Sigmoid colon (tissue), 7 donors: ENCODE data around the gene KLRC3. TPM values are rescaled to one million over a fixed set of nuclear protein-coding genes. Genes with fewer than 3 reads are reported as not detected.

Experiments
- DNase-seq: peaks from one replicate; pipeline ENCODE4 v3.0.0-alpha.2; 2019
- H3K27ac ChIP-seq, 4 donors: fragments of 200-600 bp; sonication (generic); one replicate each; pipeline ENCODE4 v1.5.1; 2016 to 2019; ENCODE audit warnings: mild to moderate bottlenecking in 1 of 4
- H3K27me3 ChIP-seq, 3 donors: fragments of 200-600 bp; sonication (generic); one replicate each; pipeline ENCODE4 v1.5.1; 2019; ENCODE audit warnings: mild to moderate bottlenecking in 1 of 3
- H3K36me3 ChIP-seq, 4 donors: fragments of 200-600 bp; sonication (generic); one replicate each; pipeline ENCODE4 v1.5.1; 2016 to 2019
- H3K4me1 ChIP-seq, 4 donors: fragments of 200-600 bp; sonication (generic); one replicate each; pipeline ENCODE4 v1.5.1; 2017 to 2019
- H3K4me3 ChIP-seq, 4 donors: fragments of 200-600 bp; sonication (generic); one replicate each; pipeline ENCODE4 v1.5.1; 2017 to 2019; ENCODE audit warnings: mild to moderate bottlenecking in 2 of 4, moderate library complexity in 1 of 4
- H3K9me3 ChIP-seq, 4 donors: fragments of 200-600 bp in 3 of 4; sonication (generic) in 3 of 4; one replicate each; pipeline versions ENCODE4 v1.5.1 to v1.6.1; 2013 to 2019
- EP300 ChIP-seq, 4 donors: sonication (generic); formaldehyde crosslinking; IDR thresholded peaks; one replicate each; pipeline ENCODE4 v1.6.1; 2017; ENCODE audit warnings: antibody characterized with exemption in 4 of 4
- POLR2A ChIP-seq, 2 donors: fragments of 450-650 bp; IDR thresholded peaks; one replicate each; pipeline ENCODE4 v1.6.1; 2016; ENCODE audit warnings: antibody characterized with exemption in 2 of 2, mild to moderate bottlenecking in 2 of 2, moderate library complexity in 2 of 2
- POLR2AphosphoS5 ChIP-seq, 4 donors: sonication (generic); formaldehyde crosslinking; IDR thresholded peaks; one replicate each; pipeline ENCODE4 v1.6.1; 2017; ENCODE audit warnings: antibody characterized with exemption in 4 of 4
- WGBS, 2 donors: extraction: QIAGEN DNeasy Blood & Tissue Kit; methylation state at CpG; one replicate each; pipeline ENCODE4 v1.1.7; 2013; 5-methylcytosine and 5-hydroxymethylcytosine counted together
- intact Hi-C: fragments of 100-400 bp; cut with DNase I; formaldehyde crosslinking; loops from one replicate; pipeline ENCODE4 v1.15.1; 2023
- polyA plus RNA-seq, 3 donors: library from polyadenylated mRNA; stranded (reverse); fragments of 200-250 nt; gene quantifications; one replicate each; pipeline ENCODE4 v1.2.3, GENCODE V29; 2013
- total RNA-seq, 4 donors: library from RNA; depleted of rRNA; stranded (reverse); fragments of >200 nt; gene quantifications; one replicate each; pipeline ENCODE4 v1.1.0, GENCODE V29; 2016
- TF ChIP-seq, protein P1 (sequence below), 4 experiments: fragments of 450-650 bp in 3 of 4; fragments of 200-600 bp in 1 of 4; IDR thresholded peaks; one replicate each; pipeline ENCODE4 v1.5.1; 2016 to 2019; ENCODE audit warnings: antibody characterized with exemption in 4 of 4, mild to moderate bottlenecking in 3 of 4, moderate library complexity in 2 of 4
- donor health status: healthy with polysubstance abuse.
- donor health status: Bipolar disorder and iron deficiency.
- donor health status: healthy.

The KLRC3 gene
- total and polyA plus RNA-seq, 7 donors = 1.8 TPM; not detected in 6

DNA sequence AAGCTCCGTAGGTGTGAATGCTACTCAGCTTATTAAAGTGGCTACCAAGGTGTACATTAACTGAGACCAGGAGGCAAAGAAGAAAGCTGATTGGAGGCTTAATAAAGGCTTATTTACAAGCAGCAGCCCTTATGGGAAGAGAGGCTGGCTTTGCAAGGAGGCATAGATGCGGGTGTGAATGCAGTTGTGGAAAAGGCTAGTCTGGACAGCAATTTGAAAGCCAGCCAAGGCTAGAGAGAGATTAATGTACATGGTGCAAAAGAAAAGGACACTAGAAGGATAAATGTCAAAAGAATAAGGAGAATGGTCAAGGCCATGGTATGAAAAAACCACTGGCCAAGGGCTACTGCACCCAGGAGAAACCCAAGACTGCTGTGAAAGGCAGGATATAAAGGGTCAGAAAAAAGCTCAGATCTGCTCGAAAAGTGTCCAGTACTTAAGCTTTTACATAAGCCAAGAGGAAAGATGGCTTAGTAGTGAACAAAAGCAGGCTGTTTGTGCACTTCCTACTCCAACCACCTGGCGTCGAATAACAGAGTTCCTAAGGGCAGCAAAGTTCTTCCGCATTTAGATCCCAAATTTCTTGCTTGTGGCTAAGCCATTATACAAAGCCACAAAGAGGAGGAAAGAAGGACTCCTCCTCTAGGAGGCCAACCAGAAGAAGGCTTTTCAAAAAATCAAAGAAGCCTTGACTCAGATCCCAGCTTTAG, 54.5 kb downstream of the KLRC3 start:
- peak overlapping the region; percentile 89 to 94 (median 90) for H3K27ac ChIP-seq
- no peak for DNase-seq
- H3K36me3 ChIP-seq = no peaks in the 10 kb centered on the region
- WGBS, 2 donors = 10 to 34% methylated on average over 6 of the region's 6 CpGs
- no peaks in the 10 kb centered on the region for H3K27me3 ChIP-seq
- no peaks in the 10 kb centered on the region for H3K9me3 ChIP-seq
- H3K4me3 ChIP-seq = peak overlapping the region; percentile 45 to 65 (median 59)
- intact Hi-C loops = loop anchor here (2.0 to 10.0 kb wide), 3 partner anchors 151 to 809 kb away; partner anchors contain the start of genes SMIM10L1 and YBX3
- H3K4me1 ChIP-seq = peaks cover 0 to 35% (median 31%) of the 10 kb centered on the region in 4 donors
- TF ChIP-seq, protein P1, sequence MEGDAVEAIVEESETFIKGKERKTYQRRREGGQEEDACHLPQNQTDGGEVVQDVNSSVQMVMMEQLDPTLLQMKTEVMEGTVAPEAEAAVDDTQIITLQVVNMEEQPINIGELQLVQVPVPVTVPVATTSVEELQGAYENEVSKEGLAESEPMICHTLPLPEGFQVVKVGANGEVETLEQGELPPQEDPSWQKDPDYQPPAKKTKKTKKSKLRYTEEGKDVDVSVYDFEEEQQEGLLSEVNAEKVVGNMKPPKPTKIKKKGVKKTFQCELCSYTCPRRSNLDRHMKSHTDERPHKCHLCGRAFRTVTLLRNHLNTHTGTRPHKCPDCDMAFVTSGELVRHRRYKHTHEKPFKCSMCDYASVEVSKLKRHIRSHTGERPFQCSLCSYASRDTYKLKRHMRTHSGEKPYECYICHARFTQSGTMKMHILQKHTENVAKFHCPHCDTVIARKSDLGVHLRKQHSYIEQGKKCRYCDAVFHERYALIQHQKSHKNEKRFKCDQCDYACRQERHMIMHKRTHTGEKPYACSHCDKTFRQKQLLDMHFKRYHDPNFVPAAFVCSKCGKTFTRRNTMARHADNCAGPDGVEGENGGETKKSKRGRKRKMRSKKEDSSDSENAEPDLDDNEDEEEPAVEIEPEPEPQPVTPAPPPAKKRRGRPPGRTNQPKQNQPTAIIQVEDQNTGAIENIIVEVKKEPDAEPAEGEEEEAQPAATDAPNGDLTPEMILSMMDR (IDR thresholded peaks at IDR 0.05) = peak in 1 of 4 experiments; percentile 24
- no peak for TF ChIP-seq EP300 (IDR thresholded peaks at IDR 0.05)

DNA sequence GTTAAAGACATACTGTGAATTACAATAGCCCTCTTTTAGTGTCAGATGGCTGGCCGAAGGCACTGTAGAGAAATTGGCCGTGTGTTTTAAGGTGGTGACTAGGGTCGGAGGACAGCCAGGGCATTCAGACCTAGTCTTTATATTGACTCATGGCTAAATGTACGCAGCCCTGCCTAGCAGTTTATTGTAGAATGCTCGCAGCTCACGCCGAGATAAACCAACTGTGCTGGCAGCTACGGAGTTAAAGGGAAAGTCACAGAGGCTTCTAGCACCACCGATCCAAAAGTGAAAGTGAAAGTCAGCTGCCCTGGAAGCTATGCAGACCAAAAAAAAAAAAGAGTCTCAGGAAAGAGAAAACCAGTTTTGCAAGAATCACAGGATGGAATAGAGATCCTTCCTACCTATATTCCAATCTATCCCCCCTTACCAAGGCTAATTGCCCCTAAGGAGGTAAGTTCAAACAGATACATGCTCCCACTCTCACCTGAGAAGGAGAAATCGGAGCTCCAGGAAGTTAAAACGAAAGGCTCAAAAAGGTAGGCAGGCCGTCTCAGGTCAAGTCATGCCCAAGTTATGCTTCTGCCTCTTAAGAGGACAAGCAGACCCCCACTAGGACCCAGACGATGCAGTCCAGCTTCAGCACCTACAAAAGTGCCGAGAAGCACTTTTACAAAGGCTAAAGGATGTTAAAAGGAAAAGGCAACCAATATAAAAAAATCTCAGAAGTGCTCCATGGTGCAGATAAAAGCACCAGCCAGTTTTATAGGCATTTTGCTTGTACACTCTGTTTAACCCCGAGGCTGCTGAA, 55.4 kb downstream of the KLRC3 start:
- 1% methylated on average over 15 of the region's 15 CpGs for WGBS, 2 donors
- Histone ChIP-seq H3K9me3 (no peaks in the 10 kb centered on the region), H3K4me1 (peaks cover 0 to 35% (median 31%) of the 10 kb centered on the region in 4 donors), H3K4me3 (peak overlapping the region; percentile 45 to 65 (median 59)), H3K36me3 (no peaks in the 10 kb centered on the region), H3K27me3 (no peaks in the 10 kb centered on the region), H3K27ac (peak overlapping the region; percentile 89 to 94 (median 90))
- TF ChIP-seq, protein P1 (IDR thresholded peaks at IDR 0.05) = no peak
- peak in 3 of 4 donors; percentile 45 to 52 (median 49) for TF ChIP-seq POLR2AphosphoS5 (IDR thresholded peaks at IDR 0.05)
- intact Hi-C loops = loop anchor here (2.0 to 10.0 kb wide), 4 partner anchors 150 to 810 kb away; partner anchors contain the start of genes MAGOHB, SMIM10L1 and YBX3
- DNase-seq = peak; percentile 79

DNA sequence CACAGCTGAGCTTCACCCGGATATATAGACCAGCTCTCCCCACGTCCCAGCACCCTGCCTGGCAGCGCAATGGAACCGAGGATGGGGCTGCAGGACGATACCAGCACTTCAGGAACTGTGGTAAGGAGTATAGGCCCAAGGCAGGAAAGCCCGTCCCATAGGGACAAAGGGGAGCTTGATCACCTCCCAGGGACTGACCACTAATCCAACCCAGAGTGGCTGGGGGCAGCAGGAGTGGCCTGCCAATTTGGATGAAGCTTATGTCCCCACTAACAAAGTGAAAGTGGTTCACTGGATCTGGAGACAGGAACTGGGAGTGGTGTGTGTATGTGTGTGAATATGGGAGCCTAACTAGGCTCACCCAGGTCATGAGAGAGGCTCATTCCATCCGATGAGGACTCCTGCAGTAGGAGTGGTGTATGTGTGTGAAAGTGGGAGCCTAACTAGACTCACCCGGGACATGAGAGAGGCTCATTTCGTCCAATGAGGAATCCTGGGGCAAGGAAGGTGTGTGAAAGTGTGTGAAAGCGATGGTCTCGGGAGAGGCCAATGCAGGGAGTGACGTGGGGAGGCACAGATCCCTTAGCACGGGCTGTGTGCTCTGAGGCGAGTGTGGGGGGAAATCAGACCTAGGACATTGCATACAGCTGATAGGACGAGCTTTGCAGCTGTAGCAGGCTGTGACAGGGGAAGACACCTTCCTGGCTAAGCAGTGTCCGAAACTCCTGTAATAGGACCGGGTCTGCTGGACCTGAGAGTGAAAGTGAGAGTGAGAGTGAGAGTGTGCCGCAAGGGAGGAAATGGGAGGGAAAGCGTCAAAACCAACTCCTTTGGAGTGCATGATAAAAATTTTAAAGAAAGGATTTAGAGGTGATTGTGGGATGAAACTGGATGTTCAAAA, 56.2 kb downstream of the KLRC3 start:
- TF ChIP-seq, protein P1 (IDR thresholded peaks at IDR 0.05) = no peak
- TF ChIP-seq POLR2AphosphoS5 (IDR thresholded peaks at IDR 0.05) = peak; percentile 24 to 44 (median 32)
- peak in 1 of 2 donors; percentile 31 for TF ChIP-seq POLR2A (IDR thresholded peaks at IDR 0.05)
- no peak for TF ChIP-seq EP300 (IDR thresholded peaks at IDR 0.05)
- intact Hi-C loops = loop anchor here (2.0 to 10.0 kb wide), 4 partner anchors 149 to 811 kb away; partner anchors contain the start of genes MAGOHB, SMIM10L1 and YBX3
- Histone ChIP-seq H3K4me3 (peak overlapping the region; percentile 45 to 65 (median 59)), H3K27ac (peak overlapping the region; percentile 89 to 94 (median 90)), H3K36me3 (no peaks in the 10 kb centered on the region), H3K9me3 (no peaks in the 10 kb centered on the region), H3K4me1 (peaks cover 0 to 35% (median 31%) of the 10 kb centered on the region in 4 donors), H3K27me3 (no peaks in the 10 kb centered on the region)
- peak; percentile 72 for DNase-seq
- WGBS, 2 donors = 5 to 15% methylated on average over 19 of the region's 19 CpGs

DNA sequence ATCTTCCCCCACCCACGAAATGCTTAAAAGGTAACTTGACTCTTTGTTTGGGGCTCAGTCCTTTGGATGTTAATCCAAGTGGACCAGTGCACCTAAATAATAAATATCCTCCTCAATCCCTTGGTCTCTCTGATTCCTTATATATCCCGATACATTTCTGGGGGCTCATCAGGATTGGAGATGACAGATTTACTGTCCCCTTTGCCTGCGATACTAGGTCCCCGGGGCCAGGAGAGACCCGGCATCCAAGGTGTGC, 56.8 kb downstream of the KLRC3 start:
- intact Hi-C loops = loop anchor here (5.0 to 10.0 kb wide), 3 partner anchors 249 to 811 kb away; partner anchors contain the start of genes MAGOHB, SMIM10L1 and YBX3
- no peak for DNase-seq
- H3K36me3 ChIP-seq = no peaks in the 10 kb centered on the region
- H3K4me1 ChIP-seq = peaks cover 0 to 35% (median 31%) of the 10 kb centered on the region in 4 donors
- peak overlapping the region; percentile 89 to 94 (median 90) for H3K27ac ChIP-seq
- H3K4me3 ChIP-seq = peak overlapping the region; percentile 45 to 65 (median 59)
- TF ChIP-seq, protein P1 (IDR thresholded peaks at IDR 0.05) = no peak
- TF ChIP-seq EP300 (IDR thresholded peaks at IDR 0.05) = no peak
- TF ChIP-seq POLR2A (IDR thresholded peaks at IDR 0.05) = no peak
- TF ChIP-seq POLR2AphosphoS5 (IDR thresholded peaks at IDR 0.05) = no peak
- H3K27me3 ChIP-seq = no peaks in the 10 kb centered on the region
- no peaks in the 10 kb centered on the region for H3K9me3 ChIP-seq
- WGBS, 2 donors = 18 to 57% methylated on average over 5 of the region's 5 CpGs
